ENCODE results near the gene DAB2. TPM values are rescaled to one million over a fixed set of nuclear protein-coding genes. Genes with fewer than 3 reads are reported as not detected.
A peak's percentile ranks its signal among the peaks of the same experiment; 100 is the strongest.

The DAB2 gene
- total RNA-seq, 3 donors from 2014 or later, result 112 to 240 (median 119) TPM

- H3K27me3 ChIP-seq, result no peaks in the 10 kb centered on the region
- no peak overlapping the region for H3K27ac ChIP-seq
- intact Hi-C loops (cut with DNase I; ENCODE audit: low total_unique reads), result no loop called here
- H3K36me3 ChIP-seq, result no peaks in the 10 kb centered on the region
- no peaks in the 10 kb centered on the region for H3K4me1 ChIP-seq
- no peak overlapping the region for H3K4me3 ChIP-seq
- TF ChIP-seq, protein P1, sequence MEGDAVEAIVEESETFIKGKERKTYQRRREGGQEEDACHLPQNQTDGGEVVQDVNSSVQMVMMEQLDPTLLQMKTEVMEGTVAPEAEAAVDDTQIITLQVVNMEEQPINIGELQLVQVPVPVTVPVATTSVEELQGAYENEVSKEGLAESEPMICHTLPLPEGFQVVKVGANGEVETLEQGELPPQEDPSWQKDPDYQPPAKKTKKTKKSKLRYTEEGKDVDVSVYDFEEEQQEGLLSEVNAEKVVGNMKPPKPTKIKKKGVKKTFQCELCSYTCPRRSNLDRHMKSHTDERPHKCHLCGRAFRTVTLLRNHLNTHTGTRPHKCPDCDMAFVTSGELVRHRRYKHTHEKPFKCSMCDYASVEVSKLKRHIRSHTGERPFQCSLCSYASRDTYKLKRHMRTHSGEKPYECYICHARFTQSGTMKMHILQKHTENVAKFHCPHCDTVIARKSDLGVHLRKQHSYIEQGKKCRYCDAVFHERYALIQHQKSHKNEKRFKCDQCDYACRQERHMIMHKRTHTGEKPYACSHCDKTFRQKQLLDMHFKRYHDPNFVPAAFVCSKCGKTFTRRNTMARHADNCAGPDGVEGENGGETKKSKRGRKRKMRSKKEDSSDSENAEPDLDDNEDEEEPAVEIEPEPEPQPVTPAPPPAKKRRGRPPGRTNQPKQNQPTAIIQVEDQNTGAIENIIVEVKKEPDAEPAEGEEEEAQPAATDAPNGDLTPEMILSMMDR (IDR thresholded peaks at IDR 0.05), result no peak
- no peaks in the 10 kb centered on the region for H3K9me3 ChIP-seq
- no peak for DNase-seq (ENCODE audit: low spot score in 2 of 2)
Measured at GRCh38 chr5:39439582-39440162, 14.9 kb upstream of the DAB2 start.

- DNase-seq (ENCODE audit: low spot score in 2 of 2), result no peak
Measured at GRCh38 chr5:39437467-39437866, 12.7 kb upstream of the DAB2 start.

GRCh38 chr5:39433848-39434247, 9.1 kb upstream of the DAB2 start:
- Histone ChIP-seq H3K36me3 (no peaks in the 10 kb centered on the region), H3K9me3 (no peaks in the 10 kb centered on the region), H3K27ac (no peak overlapping the region), H3K4me1 (no peaks in the 10 kb centered on the region), H3K4me3 (no peak overlapping the region), H3K27me3 (no peaks in the 10 kb centered on the region)
- intact Hi-C loops (cut with DNase I; ENCODE audit: low total_unique reads), result no loop called here
- TF ChIP-seq, protein P1 (IDR thresholded peaks at IDR 0.05), result no peak
- TF ChIP-seq POLR2AphosphoS5 (IDR thresholded peaks at IDR 0.05), result no peak
- no peak for TF ChIP-seq POLR2A (IDR thresholded peaks at IDR 0.05)
- DNase-seq (ENCODE audit: low spot score in 2 of 2), result no peak

More at GRCh38 chr5:39437467-39437866, 12.7 kb upstream of the DAB2 start:
- no peaks in the 10 kb centered on the region for H3K27me3 ChIP-seq
- intact Hi-C loops (cut with DNase I; ENCODE audit: low total_unique reads), result no loop called here
- H3K27ac ChIP-seq, result no peak overlapping the region
- TF ChIP-seq, protein P1 (IDR thresholded peaks at IDR 0.05), result no peak
- TF ChIP-seq POLR2A (IDR thresholded peaks at IDR 0.05) (no peak), POLR2AphosphoS5 (IDR thresholded peaks at IDR 0.05) (no peak)
- H3K9me3 ChIP-seq, result no peaks in the 10 kb centered on the region
- no peaks in the 10 kb centered on the region for H3K4me1 ChIP-seq
- no peak overlapping the region for H3K4me3 ChIP-seq
- no peaks in the 10 kb centered on the region for H3K36me3 ChIP-seq

- H3K9me3 ChIP-seq, result no peaks in the 10 kb centered on the region
- intact Hi-C loops (cut with DNase I; ENCODE audit: low total_unique reads), result no loop called here
Measured at GRCh38 chr5:39432696-39433530, 8.1 kb upstream of the DAB2 start.

More at GRCh38 chr5:39432696-39433530, 8.1 kb upstream of the DAB2 start:
- Histone ChIP-seq H3K36me3 (no peaks in the 10 kb centered on the region), H3K4me3 (no peak overlapping the region), H3K27me3 (no peaks in the 10 kb centered on the region), H3K27ac (peak overlapping the region; percentile 1), H3K4me1 (no peaks in the 10 kb centered on the region)
- TF ChIP-seq POLR2AphosphoS5 (IDR thresholded peaks at IDR 0.05) (no peak), POLR2A (IDR thresholded peaks at IDR 0.05) (no peak)
- TF ChIP-seq, protein P1 (IDR thresholded peaks at IDR 0.05), result no peak
- DNase-seq (ENCODE audit: low spot score in 2 of 2), result no peak

Data from breast epithelium (tissue), 4 donors.